ENCODE results near the gene CAPN7.

- TF ChIP-seq POLR2AphosphoS5 (IDR thresholded peaks at IDR 0.05; ENCODE audit: low read depth, low read length) = no peak
- no peak for TF ChIP-seq POLR2A (IDR thresholded peaks at IDR 0.05; ENCODE audit: low read depth, low read length)
- TF ChIP-seq TAF1 (IDR thresholded peaks at IDR 0.05; ENCODE audit: borderline replicate concordance, low read depth, low read length) = no peak
Observed at GRCh38 chr3:15218689-15219088, 12.6 kb downstream of the CAPN7 start.
